NCI-H2227 (cell line): ENCODE results near the gene TRABD2A.
"Not testable (repeated sequence)": the region's sequence is repeated elsewhere in the genome, so short reads cannot be mapped to it uniquely, and the experiment has no call there.

ENCODE experiments used
- DNase-seq: peaks from one replicate; lab custom pipeline; 2025; ENCODE audit not compliant: unreplicated experiment; lab: John Stamatoyannopoulos, UW

The TRABD2A gene

GRCh38 chr2:84880645-84881521 lies at the start of gene TRABD2A:
Gene TRABD2A, minus strand, starts transcription at chr2:84881084. Its CDS starts 45 bp downstream, at chr2:84881039.
- DNase-seq, result no peak

GRCh38 chr2:84927275-84927627 lies 46.4 kb upstream of the TRABD2A start:
- no peak for DNase-seq

- peak; percentile 94 for DNase-seq
These were observed 45.0 kb upstream of the TRABD2A start for GRCh38 chr2:84925724-84926376.

- DNase-seq, result no peak
These were observed 44.4 kb upstream of the TRABD2A start for GRCh38 chr2:84925336-84925723.

- DNase-seq, result no peak
These were observed 43.6 kb upstream of the TRABD2A start for GRCh38 chr2:84924173-84925106.

GRCh38 chr2:84923009-84923408 lies 42.1 kb upstream of the TRABD2A start:
- no peak for DNase-seq

- DNase-seq, result peak; percentile 24
These were observed 39.1 kb upstream of the TRABD2A start for GRCh38 chr2:84919885-84920580.

GRCh38 chr2:84918430-84918829 lies 37.5 kb upstream of the TRABD2A start:
- no peak for DNase-seq

- not testable (repeated sequence) for DNase-seq
These were observed 36.9 kb upstream of the TRABD2A start for GRCh38 chr2:84917821-84918220.

GRCh38 chr2:84915675-84916074 lies 34.8 kb upstream of the TRABD2A start:
- not testable (repeated sequence) for DNase-seq

- DNase-seq, result no peak
These were observed 33.5 kb upstream of the TRABD2A start for GRCh38 chr2:84914334-84914733.

- DNase-seq, result no peak
These were observed 32.1 kb upstream of the TRABD2A start for GRCh38 chr2:84912984-84913383.

GRCh38 chr2:84911135-84911678 lies 30.3 kb upstream of the TRABD2A start:
- DNase-seq, result no peak

GRCh38 chr2:84908948-84909713 lies 28.2 kb upstream of the TRABD2A start:
- no peak for DNase-seq

- DNase-seq, result peak; percentile 45
These were observed 26.2 kb upstream of the TRABD2A start for GRCh38 chr2:84906900-84907714.

- DNase-seq, result peak; percentile 54
These were observed 25.4 kb upstream of the TRABD2A start for GRCh38 chr2:84906108-84906899.

GRCh38 chr2:84905181-84906107 lies 24.6 kb upstream of the TRABD2A start, which contains the start of gene TMSB10:
Gene TMSB10, plus strand, starts transcription at chr2:84905656.
- peak; percentile 89 for DNase-seq
